UCSD-AML1 (cell line): ENCODE results near the gene SDK1.

Experiments used
- DNase-seq: peaks from one replicate; lab custom pipeline; 2025; ENCODE audit not compliant: unreplicated experiment; lab: John Stamatoyannopoulos, UW

Gene SDK1, protein sequence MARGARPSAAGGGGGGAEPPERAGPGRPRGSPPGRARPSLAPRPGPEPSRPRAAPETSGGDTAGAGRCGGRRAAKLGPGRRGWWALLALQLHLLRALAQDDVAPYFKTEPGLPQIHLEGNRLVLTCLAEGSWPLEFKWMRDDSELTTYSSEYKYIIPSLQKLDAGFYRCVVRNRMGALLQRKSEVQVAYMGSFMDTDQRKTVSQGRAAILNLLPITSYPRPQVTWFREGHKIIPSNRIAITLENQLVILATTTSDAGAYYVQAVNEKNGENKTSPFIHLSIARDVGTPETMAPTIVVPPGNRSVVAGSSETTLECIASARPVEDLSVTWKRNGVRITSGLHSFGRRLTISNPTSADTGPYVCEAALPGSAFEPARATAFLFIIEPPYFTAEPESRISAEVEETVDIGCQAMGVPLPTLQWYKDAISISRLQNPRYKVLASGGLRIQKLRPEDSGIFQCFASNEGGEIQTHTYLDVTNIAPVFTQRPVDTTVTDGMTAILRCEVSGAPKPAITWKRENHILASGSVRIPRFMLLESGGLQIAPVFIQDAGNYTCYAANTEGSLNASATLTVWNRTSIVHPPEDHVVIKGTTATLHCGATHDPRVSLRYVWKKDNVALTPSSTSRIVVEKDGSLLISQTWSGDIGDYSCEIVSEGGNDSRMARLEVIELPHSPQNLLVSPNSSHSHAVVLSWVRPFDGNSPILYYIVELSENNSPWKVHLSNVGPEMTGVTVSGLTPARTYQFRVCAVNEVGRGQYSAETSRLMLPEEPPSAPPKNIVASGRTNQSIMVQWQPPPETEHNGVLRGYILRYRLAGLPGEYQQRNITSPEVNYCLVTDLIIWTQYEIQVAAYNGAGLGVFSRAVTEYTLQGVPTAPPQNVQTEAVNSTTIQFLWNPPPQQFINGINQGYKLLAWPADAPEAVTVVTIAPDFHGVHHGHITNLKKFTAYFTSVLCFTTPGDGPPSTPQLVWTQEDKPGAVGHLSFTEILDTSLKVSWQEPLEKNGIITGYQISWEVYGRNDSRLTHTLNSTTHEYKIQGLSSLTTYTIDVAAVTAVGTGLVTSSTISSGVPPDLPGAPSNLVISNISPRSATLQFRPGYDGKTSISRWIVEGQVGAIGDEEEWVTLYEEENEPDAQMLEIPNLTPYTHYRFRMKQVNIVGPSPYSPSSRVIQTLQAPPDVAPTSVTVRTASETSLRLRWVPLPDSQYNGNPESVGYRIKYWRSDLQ (N-terminal part only)

DNA sequence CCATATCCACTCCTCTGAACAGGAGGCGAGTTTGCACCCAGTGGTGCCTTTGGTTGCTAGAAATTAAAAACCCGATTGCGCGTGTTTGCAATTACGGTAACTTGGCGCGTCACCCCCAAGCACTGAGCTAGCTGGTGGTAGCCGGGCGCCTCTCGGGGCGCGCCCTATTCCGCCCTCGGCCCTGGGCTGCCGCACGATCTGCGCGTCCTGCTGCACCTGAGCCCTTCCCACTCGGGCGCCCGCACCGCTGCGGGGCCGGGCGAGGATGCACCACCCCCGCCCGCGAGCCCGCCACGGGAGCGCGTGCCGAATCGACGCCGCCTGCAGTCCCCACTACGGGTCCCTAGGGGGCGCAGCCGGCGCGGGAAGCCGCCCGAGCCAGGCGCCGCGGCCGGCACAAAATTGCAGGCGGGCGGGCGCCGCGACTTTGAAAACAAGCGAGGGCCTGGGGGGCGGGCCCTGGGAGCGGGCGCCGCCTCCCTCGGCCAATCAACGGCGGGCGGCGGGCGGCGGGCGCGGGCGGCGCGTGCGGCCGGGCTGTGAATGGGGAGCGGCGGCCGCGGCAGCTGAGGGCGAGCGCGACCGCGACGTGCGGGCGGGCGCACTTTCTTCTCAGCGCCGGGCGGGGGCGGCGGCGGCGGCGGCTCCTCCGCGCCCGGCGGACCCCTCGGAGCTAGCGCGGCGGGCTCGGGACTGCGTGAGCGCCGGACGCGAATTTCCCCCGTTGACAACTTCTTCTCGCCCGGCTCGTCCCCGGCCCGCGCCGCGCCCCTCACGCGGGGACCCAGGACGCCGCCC lies at the start of gene SDK1:
Gene SDK1, plus strand, starts transcription at position 602 of the 798 bp plus-strand sequence. CDS start 335 bp downstream, outside the sequence.
- DNase-seq: peak; percentile 75

DNA sequence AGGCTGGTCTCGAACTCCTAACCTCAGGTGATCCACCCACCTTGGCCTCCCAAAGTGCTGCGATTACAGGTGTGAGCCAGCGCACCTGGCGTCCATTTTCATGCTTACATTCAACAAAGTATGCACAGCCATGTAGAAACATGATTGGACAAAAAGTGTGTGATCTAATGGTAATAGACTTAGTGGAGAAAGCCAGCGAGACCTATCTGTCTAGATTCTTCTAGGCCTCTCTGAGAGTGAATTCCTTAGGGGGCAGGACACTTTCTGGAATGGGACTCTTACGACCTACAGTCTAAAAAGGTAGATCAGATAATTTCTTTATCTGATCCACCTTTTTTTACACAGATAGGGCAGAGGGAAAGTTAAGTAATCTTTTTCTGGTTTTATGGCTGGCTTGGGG lies 46.3 kb upstream of the SDK1 start:
- no peak for DNase-seq

DNA sequence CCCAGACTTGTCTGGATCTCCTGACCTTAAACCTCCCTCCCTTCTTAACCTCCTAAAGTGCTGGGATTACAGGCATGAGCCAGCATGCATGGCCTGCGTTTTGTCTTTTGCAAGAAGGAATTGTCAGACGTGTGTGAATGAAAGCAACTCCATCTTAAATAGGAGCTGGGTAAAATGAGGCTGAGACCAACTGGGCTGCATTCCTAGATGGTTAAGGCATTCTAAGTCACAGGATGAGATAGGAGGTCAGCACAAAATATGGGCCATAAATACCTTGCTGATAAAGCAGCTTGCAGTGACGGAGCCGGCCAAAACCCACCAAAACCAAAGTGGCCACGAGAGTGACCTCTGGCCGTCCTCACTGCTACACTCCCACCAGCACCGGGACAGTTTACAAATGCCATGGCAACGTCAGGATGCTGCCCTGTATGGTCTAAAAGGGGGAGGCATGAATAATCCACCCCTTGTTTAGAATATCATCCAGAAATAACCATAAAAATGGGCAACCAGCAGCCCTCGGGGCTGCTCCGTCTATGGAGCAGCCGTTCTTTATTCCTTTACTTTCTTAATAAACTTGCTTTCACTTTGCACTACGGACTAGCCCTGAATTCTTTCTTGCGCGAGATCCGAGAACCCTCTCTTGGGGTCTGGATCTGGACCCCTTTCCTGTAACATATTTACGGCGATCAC lies 41.2 kb upstream of the SDK1 start:
- DNase-seq: no peak

DNA sequence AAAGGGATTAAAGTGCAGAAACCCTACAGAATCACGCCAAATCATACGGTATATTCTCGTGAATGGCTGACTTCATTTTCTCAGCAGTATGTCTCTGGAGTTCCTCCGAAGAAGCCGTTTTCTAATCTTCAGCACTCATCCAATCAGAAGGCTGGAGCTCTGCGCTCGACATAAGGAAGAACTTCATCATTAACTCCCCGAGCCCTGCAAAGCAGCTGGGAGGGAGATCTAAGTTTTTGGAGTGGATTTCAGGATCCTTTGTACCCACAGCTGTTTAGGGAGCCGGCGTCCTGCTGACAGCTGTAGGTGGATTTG lies 40.7 kb upstream of the SDK1 start:
- no peak for DNase-seq

DNA sequence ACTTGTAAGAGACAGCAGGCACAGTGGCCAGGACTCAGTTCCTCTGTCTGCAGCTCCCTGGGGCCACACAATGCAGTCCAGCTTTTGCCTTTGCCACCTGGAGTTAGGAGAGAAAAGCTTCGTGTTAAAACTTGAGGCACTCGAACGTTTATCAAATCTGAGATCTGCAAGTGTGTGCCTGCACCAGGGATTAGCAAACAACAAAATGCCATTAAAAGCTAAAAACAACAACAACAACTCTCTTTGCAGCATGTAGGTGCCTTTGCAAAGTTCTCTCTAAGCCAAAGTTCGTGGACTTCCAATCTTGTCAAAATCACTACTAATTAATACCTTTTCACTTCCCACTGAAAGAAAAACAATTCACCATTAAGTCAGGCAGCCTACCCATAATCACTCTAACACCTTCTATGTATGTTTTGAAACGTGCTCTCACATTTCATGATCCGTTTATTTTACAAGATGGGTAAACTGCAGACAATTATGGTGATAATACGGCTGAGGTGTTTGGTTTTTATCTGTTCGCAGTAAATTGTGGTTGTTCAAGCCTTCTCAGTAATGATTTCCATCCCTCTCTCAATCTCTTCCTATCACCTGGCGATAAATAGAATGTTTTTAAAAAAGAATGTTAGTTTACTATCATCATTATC lies 36.2 kb upstream of the SDK1 start:
- no peak for DNase-seq

DNA sequence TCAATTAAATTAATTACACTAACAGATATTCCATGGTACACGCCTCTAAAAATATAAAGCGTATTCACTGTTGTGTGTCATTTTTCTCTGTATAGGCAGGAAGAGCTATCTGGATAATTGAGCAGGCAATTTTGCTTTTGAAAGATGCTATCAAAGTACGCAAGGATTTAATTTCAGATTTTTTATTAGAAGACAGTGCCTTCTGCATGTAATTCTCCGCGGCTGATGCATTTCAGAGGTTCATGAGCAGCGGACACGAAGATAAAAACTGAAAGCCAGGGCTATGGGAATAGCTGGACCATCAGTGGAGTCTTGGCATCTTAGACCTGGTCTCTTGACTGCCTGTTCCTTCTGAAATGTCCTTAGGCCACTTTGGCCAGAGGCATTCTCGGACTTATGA lies 35.7 kb upstream of the SDK1 start:
- no peak for DNase-seq

DNA sequence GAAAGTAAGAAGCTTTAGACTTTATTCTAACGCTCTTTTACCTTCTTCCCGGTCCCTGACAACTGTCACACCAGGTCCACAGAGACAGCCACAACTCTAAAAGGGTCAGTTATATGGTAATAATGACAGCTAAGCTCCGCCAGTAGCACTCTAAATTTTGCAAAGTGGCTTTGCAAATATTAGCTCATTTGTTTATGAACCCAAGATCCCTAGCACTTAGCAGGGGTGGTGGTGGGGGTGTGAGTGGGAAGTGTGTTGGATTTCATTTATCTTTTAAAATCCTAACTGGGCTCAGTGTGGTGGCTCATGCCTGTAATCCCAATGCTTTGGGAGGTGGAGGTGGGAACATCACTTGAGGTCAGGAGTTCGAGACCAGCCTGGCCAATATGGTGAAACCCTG lies 34.8 kb upstream of the SDK1 start:
- no peak for DNase-seq

DNA sequence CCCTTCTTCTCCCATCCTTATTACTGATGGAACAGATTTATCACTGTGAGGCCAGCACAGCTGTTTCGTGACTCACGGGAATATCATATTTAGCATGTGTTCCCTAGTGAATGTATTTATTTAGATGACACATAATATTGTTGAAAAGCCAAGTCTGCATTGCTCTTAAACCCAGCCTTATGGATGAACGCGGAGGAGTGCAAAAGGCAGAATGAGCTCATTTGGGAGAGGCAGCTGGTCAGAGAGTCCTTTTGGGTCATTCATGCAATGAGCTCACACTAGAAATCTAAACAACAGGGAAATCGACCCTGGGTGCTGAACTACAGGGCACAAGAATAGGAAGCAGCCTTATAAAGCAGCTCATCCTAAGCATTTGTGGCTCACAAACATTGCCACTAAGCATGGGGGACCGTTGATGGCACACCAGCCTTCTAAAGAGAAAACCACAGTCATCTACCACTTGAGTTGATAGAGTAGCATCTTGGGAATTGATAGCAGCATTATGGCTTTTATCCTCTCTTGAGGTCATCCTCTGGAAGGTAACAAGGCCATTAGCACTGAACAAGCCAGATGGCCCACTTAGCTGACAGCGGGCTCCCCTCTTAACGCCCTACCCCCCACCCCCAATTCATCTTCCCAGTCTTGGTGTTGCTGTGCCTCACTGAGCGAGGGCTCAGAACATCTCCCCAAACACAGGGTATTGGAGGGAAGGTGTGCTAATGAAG lies 32.9 kb upstream of the SDK1 start:
- no peak for DNase-seq

DNA sequence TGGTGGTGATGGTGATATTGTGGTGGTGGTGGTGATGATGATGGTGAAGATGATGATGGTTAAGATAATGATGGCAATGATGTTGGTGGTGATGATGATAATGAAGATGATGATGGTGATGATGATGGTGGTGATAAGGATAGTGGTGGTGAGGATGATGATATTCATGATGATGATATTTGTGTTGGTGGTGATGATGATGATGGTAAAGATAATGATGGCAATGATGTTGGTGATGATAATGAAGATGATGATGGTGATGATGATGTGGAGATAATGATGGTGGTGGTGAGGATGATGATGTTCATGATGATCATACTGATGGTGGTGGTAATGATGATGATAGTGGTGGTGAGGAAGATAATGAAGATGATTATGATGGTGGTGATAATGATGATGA lies 30.7 kb upstream of the SDK1 start:
- no peak for DNase-seq

DNA sequence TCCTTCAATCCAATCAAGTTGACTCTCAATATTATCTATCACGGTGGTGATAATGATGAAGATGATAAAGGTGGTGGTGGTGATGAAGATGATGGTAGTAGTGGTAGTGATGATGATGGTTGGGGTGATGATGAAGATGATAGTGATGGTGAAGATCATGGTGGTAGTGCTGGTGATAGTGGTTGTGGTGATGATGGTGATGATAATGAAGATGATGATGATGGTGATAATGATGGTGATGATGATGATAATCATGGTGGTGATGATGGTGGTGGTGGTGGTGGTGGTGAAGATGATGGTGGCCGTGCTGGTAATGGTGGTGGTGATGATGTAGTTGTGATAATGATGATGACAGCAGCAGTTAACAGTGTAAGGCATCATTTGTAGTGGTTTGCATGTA lies 29.8 kb upstream of the SDK1 start:
- no peak for DNase-seq

DNA sequence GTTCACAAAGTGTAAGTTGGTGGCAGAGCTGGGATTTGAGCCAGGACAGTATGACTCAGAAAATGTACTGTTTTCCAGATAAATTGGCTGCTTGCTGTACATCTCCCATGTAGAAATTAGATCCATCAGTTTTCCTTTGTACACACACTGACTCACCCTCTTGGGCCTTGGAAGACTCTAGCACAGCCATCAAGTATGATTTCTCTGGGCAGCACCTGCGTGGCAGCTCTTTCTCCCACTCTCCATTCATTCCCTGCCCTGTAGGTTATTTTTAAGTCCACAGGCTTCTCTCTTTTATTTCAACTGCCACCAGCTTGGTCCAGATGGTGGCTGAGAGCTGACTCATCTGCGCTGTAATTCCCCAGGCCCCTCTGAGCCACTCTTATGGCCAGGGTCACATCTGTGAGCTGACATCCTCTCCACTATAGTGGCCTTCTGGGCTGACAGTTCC lies 28.3 kb upstream of the SDK1 start:
- DNase-seq: no peak

DNA sequence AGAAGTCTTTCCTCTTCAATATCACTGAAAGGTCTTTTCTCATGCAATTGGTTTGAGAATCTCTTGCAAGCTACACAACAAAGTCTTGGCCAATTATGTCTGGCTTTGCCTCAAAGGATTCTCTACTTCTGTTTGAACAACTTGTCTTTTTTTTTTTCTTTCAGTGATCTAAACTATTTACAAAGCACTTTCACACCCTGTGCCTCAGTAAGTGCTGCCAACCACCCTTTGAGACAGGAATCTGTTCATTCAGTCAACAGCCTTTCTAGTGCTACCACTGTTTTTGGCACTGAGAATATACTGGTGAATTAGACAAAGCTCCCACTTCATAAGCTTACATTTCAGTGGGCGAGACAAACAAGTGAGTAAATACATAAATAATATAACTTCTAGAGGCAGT lies 26.9 kb upstream of the SDK1 start:
- no peak for DNase-seq

DNA sequence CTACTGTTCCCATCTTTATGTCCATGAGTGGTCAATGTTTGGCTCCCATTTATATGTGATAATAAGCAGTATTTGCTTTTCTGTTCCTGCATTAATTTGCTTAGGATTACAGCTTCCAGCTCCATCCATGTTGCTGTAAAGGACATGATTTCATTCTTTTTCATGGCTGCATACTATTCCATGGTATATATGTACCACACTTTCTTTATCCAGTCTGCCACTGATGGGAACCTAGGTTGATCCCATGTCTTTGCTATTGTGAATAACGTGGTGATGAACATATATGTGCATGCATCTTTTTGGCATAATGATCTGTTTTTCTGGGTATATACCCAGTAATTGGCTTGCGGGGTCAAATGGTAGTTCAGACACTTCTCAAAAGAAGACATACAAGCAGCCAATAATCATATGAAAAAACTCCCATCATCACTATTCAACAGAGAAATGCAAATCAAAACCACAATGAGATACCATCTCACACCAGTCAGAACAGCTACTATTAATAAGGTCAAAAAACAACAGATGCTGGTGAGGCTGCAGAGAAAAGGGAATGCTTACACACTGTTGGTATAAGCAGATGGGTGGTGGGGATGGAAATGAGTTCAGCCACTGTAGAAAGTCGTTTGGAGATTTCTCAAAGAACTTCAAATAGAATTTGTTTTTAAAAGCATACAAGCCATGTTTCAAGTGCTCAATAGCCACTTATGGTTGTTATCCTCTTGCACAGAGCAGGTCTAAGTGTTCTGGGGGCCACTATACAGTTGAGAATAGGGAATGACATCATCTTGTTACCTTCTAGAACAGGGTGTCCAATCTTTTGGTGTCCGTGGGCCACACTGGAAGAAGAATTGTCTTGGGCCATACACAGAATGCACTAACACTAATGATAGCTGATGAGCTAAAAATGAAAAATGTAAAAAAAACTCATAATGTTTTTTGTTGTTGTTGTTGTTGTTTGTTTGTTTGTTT lies 23.2 kb upstream of the SDK1 start:
- no peak for DNase-seq

DNA sequence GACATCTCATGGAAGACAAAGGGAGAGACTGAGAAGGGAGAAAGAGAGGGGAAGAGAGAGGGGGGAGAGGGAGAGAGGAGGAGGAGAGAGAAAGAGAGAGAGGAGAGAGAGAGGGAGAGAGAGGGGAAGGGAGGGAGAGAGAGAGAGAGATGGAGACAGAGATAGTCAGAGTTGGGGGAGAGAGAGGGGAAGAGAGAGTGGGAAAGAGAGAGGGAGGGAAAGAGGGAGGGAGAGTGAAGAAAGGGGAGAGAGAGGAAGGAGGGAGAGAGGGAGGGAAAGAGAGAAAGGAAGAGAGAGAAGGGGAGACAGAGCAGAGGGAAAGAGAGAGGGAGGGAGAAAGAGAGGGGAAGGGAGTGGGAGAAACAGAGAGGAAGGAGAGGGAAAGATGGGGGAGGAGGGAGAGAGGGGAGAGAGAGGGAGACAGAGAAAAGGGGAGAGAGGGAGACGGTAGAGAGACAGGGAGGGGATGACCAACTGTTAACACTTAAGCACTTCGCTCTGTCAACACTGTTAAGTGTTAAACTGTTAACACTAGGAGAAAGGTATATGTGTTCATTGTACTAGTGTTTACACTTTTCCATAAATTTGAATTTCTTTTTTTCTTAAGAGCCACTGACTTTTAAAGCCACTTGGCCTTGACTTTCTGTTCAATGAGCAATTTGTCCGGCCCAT lies 21.8 kb upstream of the SDK1 start:
- DNase-seq: no peak

DNA sequence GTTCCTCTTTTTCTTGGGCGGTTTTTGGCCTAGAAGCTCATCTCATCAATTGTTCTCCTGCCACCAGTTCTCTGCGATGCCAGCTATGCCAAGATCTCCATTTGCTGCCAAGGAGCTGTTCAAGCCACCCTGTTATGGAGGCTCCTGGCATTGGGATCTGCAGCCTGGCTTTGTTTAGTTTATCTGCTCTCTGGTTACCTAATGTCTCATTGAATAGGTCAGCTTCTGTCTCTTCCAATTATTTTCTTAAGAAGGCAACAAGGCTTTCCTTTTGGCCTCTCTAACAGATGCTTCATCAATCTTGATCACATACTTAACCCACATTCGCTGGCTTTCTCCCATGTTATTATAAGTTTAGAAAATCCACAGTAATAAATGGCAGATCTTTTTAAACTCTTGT lies 20.6 kb upstream of the SDK1 start:
- DNase-seq: no peak

DNA sequence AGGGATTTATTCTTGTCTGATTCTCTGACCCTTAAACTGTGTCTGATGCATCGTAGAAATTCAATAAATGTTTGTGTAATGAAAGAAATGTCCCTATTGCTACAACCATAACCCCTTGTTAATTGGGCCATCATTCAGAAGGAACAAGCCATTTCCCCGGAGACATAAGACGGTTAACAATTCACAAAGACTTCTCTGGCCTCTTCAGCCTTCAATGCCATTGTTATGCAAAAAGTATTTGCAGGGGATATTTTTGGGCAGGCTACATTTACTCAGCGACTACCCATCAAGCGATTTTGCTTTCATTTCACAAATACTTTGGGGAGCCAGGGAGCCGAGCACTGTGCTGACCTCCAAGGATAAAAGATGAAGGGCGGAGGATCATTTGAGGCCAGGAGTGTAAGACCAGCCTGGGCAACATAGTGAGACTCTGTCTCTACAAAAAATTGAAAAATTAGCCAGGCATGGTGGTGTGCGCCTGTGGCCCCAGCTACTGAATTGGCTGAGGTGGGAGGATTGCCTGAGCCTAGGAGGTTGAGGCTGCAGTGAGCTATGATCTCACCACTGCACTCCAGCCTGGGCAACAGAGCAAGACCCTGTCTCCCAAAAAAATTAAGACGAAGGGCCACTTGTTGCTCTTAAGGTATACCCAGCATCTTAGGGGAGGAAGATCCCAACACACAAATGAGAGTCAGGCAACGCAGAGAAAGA lies 20.0 kb upstream of the SDK1 start:
- DNase-seq: no peak

DNA sequence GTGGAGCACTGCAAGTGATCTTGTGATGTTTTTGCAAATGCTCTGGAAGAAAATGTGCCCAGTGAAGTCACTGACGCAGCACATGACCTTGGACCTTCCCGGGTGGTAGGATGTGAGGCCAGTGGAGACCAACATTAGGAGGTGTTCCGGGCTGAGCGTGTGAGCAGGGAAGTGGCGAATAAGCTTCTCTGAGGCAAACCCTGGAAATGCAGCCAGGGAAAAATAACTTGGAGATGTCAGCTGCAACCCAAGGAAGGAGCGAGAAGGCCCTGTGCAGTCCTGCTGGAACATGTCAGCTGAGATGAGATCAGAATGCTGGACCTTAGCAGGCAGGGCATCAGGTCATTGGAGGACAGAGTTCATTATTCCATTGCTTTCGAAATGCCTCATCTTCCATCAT lies 18.6 kb upstream of the SDK1 start:
- DNase-seq: no peak
